ENCODE results near the gene PROZ. TPM values are rescaled to one million over a fixed set of nuclear protein-coding genes. Genes with fewer than 3 reads are reported as not detected.

Gene PROZ
- total RNA-seq, 1 donor from 2014 or later, result not detected

DNA sequence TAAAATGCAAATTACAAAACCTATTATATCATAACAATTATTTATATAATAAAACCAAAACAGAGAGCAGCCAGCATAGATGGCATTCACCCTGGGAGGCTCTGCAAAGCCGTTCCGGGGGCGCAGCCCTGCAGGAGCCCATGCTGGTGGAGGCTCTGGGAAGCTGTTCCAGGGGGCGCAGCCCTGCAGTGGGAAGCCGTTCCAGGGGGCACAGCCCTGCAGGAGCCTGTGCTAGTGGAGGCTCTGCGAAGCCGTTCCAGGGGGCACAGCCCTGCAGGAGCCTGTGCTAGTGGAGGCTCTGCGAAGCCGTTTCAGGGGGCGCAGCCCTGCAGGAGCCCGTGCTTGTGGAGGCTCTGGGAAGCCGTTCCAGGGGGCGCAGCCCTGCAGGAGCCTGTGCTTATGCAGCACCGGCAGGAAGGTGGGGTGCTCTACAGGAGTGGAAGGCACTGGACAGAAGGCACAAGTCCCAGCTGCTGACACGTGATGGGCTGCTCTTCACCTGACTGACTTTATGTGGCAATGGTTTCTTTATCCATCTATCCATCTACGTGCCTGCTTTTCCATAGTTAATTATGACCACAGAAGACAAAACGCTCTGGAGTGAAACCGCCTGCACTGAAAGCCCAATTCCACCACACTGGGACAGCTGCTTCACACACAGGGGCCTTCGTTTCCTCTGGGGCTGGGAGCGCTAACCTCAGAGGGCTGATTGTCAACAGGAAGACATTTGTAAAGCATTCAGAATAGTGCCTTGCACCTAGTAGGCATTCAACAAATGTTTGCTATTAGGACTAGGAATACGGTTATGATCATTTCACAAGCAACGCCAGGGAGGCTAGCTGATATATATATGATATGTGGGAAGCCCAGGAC lies 26.4 kb downstream of the PROZ start:
- no peaks in the 10 kb centered on the region for H3K9me3 Mint-ChIP-seq
- H3K27me3 Mint-ChIP-seq (ENCODE audit: low read depth), result no peaks in the 10 kb centered on the region
- DNase-seq (ENCODE audit: low read depth, low spot score), result no peak
- H3K4me1 Mint-ChIP-seq, result peaks cover 9% of the 10 kb centered on the region
- no peak overlapping the region for H3K4me3 Mint-ChIP-seq
- H3K27ac Mint-ChIP-seq (ENCODE audit: unreplicated experiment), result no peak overlapping the region
- peaks cover 18% of the 10 kb centered on the region for H3K36me3 Mint-ChIP-seq (ENCODE audit: low read depth)
- no peak for TF ChIP-seq CTCF (conservative IDR thresholded peaks at IDR 0.05)

GRCh38 chr13:113186061-113186900 lies 27.8 kb downstream of the PROZ start:
- TF ChIP-seq CTCF (conservative IDR thresholded peaks at IDR 0.05), result no peak
- H3K4me3 Mint-ChIP-seq, result no peak overlapping the region
- peaks cover 7% of the 10 kb centered on the region for H3K4me1 Mint-ChIP-seq
- peaks cover 17% of the 10 kb centered on the region for H3K36me3 Mint-ChIP-seq (ENCODE audit: low read depth)
- DNase-seq (ENCODE audit: low read depth, low spot score), result no peak
- no peaks in the 10 kb centered on the region for H3K27me3 Mint-ChIP-seq (ENCODE audit: low read depth)
- no peaks in the 10 kb centered on the region for H3K9me3 Mint-ChIP-seq
- H3K27ac Mint-ChIP-seq (ENCODE audit: unreplicated experiment), result no peak overlapping the region

DNA sequence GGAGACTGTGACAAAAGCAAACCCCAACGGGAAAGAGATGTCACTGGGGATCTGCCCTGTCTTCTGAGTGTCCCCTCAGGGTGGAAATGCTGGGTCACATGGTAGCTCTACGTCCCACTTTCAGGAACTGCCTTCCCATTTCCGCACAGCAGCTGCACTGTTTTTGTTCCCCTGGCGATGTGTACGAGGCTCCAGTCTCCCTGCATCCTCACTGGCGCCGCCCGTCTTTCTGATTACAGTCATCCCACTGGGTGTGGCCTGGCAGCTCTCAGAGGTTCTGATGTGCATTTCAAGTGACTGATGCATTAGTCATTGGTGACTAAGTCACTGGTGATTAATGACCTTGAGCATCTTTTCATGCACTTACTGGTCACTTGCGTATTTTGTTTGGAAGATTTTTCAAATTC lies 28.8 kb downstream of the PROZ start:
- Mint-ChIP-seq H3K27ac (ENCODE audit: unreplicated experiment) (no peak overlapping the region), H3K36me3 (ENCODE audit: low read depth) (peaks cover 17% of the 10 kb centered on the region), H3K27me3 (ENCODE audit: low read depth) (no peaks in the 10 kb centered on the region), H3K9me3 (no peaks in the 10 kb centered on the region), H3K4me3 (no peak overlapping the region), H3K4me1 (peaks cover 7% of the 10 kb centered on the region)
- DNase-seq (ENCODE audit: low read depth, low spot score), result no peak
- no peak for TF ChIP-seq CTCF (conservative IDR thresholded peaks at IDR 0.05)

DNA sequence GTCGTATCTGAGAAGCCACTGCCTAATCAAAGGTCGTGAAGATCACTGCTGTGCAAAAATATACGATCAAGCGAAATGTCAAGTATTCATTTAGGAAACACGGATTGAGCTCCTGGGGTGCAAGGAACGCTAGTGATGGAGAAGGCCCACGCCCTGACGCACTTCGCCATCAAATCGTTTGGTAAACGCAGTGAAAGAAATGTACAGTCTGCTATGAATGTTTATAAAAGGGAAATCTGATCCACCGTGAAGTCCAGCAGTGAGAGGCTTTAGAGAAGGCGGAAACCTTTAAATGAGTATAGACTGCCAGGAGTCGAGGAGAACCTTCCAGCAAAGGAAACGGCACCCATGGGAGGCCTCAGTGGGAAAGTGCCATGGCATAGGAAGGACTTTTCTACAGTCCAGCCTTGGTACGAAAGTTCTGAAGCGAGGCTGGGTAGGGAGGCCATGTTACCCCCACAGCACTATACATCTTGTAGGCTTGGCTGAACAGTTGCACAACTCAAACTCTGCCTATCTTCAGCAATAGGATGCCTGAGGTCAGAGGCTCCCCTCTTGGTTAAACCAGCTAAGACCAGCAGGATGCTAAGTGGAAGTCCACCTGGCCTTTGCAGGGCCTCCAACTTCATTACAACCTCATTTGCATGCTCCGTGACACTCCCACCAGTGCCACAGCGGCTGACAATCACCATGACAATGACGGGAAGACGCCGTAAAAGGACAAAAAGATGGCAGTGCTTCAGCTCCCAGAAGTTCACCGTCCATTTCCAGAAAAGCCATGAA lies 29.6 kb downstream of the PROZ start:
- no peak for TF ChIP-seq CTCF (conservative IDR thresholded peaks at IDR 0.05)
- peaks cover 17% of the 10 kb centered on the region for H3K36me3 Mint-ChIP-seq (ENCODE audit: low read depth)
- no peak for DNase-seq (ENCODE audit: low read depth, low spot score)
- no peak overlapping the region for H3K27ac Mint-ChIP-seq (ENCODE audit: unreplicated experiment)
- no peaks in the 10 kb centered on the region for H3K27me3 Mint-ChIP-seq (ENCODE audit: low read depth)
- no peak overlapping the region for H3K4me3 Mint-ChIP-seq
- no peaks in the 10 kb centered on the region for H3K9me3 Mint-ChIP-seq
- peaks cover 7% of the 10 kb centered on the region for H3K4me1 Mint-ChIP-seq

DNA sequence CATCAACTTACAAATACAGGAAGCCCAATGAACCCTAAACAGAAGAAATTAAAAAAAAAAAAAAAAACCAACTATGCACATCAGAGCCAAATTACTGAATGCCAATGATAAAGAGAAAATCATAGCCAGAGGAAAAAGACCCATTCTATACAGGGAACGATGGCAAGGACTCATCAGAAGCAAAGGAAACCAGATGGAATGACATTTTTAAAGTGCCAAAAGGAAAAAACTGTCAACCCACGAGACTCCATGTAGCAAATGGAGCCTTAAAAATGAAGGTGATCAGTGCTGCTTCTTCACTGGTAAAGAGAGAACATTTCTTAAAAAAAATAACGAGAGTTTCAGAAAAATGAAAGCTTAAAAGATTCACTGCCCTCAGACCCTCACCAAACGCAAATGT lies 31.7 kb downstream of the PROZ start:
- Mint-ChIP-seq H3K9me3 (no peaks in the 10 kb centered on the region), H3K27me3 (ENCODE audit: low read depth) (no peaks in the 10 kb centered on the region), H3K36me3 (ENCODE audit: low read depth) (peaks cover 17% of the 10 kb centered on the region), H3K4me1 (peaks cover 3% of the 10 kb centered on the region), H3K4me3 (no peak overlapping the region), H3K27ac (ENCODE audit: unreplicated experiment) (no peak overlapping the region)
- TF ChIP-seq CTCF (conservative IDR thresholded peaks at IDR 0.05), result no peak
- no peak for DNase-seq (ENCODE audit: low read depth, low spot score)

All from neural crest cell (in vitro differentiated cells).